ENCODE results near the gene PAQR4.
A peak's percentile ranks its signal among the peaks of the same experiment; 100 is the strongest.

PAQR4 gene

GRCh38 chr16:2979669-2980226 is 10.6 kb downstream of the PAQR4 start:
- TF ChIP-seq RAD21 (IDR thresholded peaks at IDR 0.05; ENCODE audit: low read depth) (no peak), USF1 (IDR thresholded peaks at IDR 0.05) (no peak), EP300 (IDR thresholded peaks at IDR 0.05; ENCODE audit: borderline replicate concordance) (no peak), CREB1 (IDR thresholded peaks at IDR 0.05; ENCODE audit: low read depth) (no peak), TAF1 (IDR thresholded peaks at IDR 0.05; ENCODE audit: low read depth) (no peak), TEAD4 (IDR thresholded peaks at IDR 0.05) (no peak), CEBPB (IDR thresholded peaks at IDR 0.05) (no peak), REST (IDR thresholded peaks at IDR 0.05; ENCODE audit: low read depth) (no peak), TCF12 (IDR thresholded peaks at IDR 0.05; ENCODE audit: low read depth) (no peak), MAX (IDR thresholded peaks at IDR 0.05) (no peak), FOXM1 (IDR thresholded peaks at IDR 0.05; ENCODE audit: borderline replicate concordance, low read depth) (no peak), NFIC (IDR thresholded peaks at IDR 0.05) (no peak), EGR1 (IDR thresholded peaks at IDR 0.05) (no peak)

- TF ChIP-seq FOXM1 (IDR thresholded peaks at IDR 0.05; ENCODE audit: borderline replicate concordance, low read depth) (no peak), TAF1 (IDR thresholded peaks at IDR 0.05; ENCODE audit: low read depth) (peak; percentile 73), CEBPB (IDR thresholded peaks at IDR 0.05) (no peak), USF1 (IDR thresholded peaks at IDR 0.05) (no peak), MAX (IDR thresholded peaks at IDR 0.05) (peak; percentile 28; the same call in 1 of the 2 replicates), CREB1 (IDR thresholded peaks at IDR 0.05; ENCODE audit: low read depth) (no peak), YY1 (IDR thresholded peaks at IDR 0.05; ENCODE audit: low read depth) (no peak), EP300 (IDR thresholded peaks at IDR 0.05; ENCODE audit: borderline replicate concordance) (no peak; the same call in 1 of the 2 replicates), NFIC (IDR thresholded peaks at IDR 0.05) (no peak), EGR1 (IDR thresholded peaks at IDR 0.05) (peak; percentile 96), ZBTB7A (IDR thresholded peaks at IDR 0.05; ENCODE audit: low read depth) (no peak; the same call in 1 of the 2 replicates), TCF12 (IDR thresholded peaks at IDR 0.05; ENCODE audit: low read depth) (peak; percentile 45; the same call in 1 of the 2 replicates), RAD21 (IDR thresholded peaks at IDR 0.05; ENCODE audit: low read depth) (no peak), TEAD4 (IDR thresholded peaks at IDR 0.05) (peak; percentile 44; the same call in 1 of the 2 replicates), REST (IDR thresholded peaks at IDR 0.05; ENCODE audit: low read depth) (no peak; the same call in 1 of the 2 replicates)
Observed at GRCh38 chr16:2980227-2981176, 11.4 kb downstream of the PAQR4 start, which contains the start of gene PKMYT1. Gene PKMYT1, minus strand, starts transcription at chr16:2980446. Its CDS starts 789 bp downstream, at chr16:2979657.

- TF ChIP-seq CREB1 (IDR thresholded peaks at IDR 0.05; ENCODE audit: low read depth) (no peak), FOXM1 (IDR thresholded peaks at IDR 0.05; ENCODE audit: borderline replicate concordance, low read depth) (no peak), REST (IDR thresholded peaks at IDR 0.05; ENCODE audit: low read depth) (no peak), YY1 (IDR thresholded peaks at IDR 0.05; ENCODE audit: low read depth) (no peak), EP300 (IDR thresholded peaks at IDR 0.05; ENCODE audit: borderline replicate concordance) (no peak)
Observed at GRCh38 chr16:2981177-2981898, 12.2 kb downstream of the PAQR4 start.
